HPDE6-E6E7 (cell line): ENCODE measurements around the gene MMP27.
"Not testable (repeated sequence)": the region's sequence is repeated elsewhere in the genome, so short reads cannot be mapped to it uniquely, and the experiment has no call there.

Source experiments
- DNase-seq: peaks from one replicate; pipeline ENCODE4 v3.0.0; 2011; ENCODE audit warnings: missing footprints; ENCODE audit errors: extremely low spot score

The MMP27 gene

DNA sequence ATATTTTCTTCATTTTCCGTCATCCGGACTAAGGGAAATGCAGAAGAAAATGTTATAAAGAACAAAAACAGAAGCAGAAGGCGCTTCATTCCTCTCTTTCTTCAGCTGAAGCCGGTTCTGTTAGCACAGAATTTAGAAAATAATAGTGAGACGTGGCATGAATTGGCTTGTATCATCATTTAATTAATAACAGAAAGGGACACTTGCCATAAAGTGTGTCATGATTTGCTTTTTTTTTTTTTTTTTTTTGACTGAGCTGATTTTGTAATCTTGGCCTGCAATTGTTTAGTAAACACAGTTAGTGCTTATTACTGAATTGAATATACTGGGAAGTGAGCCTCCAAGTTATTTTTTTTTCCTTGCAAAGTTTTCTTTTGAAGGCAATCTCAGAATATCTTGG lies at the start of gene MMP27:
MMP27 (minus strand) TSS at position 144 of the 400 bp plus-strand sequence; CDS start at position 89, 55 bp downstream.
- no peak for DNase-seq

DNA sequence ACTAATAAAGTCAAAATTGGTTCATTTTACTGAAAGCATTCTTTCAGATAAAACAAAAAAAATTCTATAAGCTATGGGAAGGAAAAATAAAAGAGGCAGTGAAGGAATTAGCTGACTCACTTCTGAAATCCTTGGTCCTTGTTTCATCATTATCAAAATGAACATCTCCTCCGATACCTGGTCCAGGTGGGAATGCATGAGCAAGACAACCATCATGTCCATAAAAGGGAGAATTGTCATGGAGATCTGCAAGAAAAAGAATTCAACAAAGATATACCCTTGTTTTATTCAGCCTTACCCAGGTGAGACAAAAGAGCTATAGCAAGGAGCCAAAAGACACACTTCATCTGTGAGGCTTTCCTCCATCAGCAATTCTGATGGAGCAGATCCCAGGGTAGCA lies 47.7 kb upstream of the MMP27 start:
- DNase-seq, result no peak

- no peak for DNase-seq
Observed at GRCh38 chr11:102751673-102752072, 46.1 kb upstream of the MMP27 start.

GRCh38 chr11:102749101-102749722 lies 43.6 kb upstream of the MMP27 start:
- DNase-seq, result no peak

- not testable (repeated sequence) for DNase-seq
Observed at GRCh38 chr11:102746746-102747578, 41.4 kb upstream of the MMP27 start.

GRCh38 chr11:102734650-102735049 lies 29.1 kb upstream of the MMP27 start:
- no peak for DNase-seq

DNA sequence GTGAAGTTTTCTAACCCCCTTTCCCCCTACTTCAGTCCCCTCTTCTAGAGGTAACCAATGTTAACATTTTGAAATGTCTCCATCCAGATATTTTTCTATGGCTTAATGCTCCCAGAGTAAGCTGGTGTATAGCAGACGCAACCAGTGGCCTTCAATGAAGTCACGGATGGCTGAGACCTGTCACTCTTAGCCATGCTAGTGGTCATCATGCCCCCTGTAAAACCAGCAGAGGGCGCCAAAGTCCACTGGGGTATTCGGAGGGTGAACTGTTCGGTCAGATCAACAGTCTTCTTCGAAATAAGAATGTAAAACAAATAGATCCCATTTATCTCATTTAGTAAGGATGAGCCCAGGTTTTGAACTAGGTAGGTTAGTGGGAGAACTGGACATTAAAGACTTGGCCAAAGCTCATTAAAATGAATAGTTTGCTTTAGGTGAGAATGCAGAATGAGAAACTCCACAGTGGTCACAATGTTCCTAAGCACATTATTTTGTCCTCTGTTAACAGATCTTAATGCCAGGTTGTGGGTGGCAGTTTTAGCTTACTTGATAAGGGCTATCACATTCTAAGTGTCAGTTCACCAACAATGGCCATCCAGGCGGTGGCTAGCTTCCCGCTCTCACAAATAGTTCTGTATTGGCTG lies 27.8 kb upstream of the MMP27 start:
- peak; percentile 72 for DNase-seq

DNA sequence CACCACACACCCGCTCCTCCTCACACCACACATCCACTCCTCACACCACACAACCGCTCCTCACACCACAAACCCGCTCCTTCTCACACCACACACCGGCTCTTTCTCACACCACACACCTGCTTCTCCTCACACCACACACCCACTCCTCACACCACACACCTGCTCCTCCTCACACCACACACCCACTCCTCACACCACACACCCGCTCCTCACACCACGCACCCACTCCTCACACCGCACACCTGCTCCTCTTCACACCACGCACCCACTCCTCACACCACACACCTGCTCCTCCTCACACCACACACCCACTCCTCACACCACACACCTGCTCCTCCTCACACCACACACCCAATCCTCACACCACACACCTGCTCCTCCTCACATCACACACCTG lies 25.4 kb upstream of the MMP27 start:
- DNase-seq, result not testable (repeated sequence)

- no peak for DNase-seq
Observed at GRCh38 chr11:102729849-102730815, 24.6 kb upstream of the MMP27 start.

GRCh38 chr11:102727890-102728289 lies 22.3 kb upstream of the MMP27 start:
- DNase-seq, result peak; percentile 14

- no peak for DNase-seq
Observed at GRCh38 chr11:102724904-102725500, 19.4 kb upstream of the MMP27 start, which contains the start of gene MMP8. MMP8 (minus strand) TSS chr11:102724954; CDS start chr11:102724855, 99 bp downstream.

DNA sequence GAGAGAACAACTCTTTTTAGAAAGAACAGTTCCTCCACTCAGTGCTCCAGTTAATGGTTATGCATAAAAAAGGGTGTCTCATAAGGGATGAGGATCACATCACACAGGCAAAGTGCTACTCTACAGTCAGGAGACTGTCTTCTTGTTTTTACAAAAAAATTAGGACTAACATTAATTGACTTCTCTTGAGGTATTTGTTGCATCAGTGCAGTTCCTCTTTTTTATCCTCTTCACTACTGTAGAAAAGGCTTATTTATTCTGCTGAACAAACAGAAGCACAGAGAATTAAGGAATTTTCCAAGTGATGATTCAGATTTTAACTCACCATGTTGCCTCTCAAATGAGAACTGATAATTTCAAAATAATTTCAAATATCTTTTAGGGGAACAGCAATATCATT lies 17.3 kb upstream of the MMP27 start:
- DNase-seq, result no peak

GRCh38 chr11:102719620-102720277 lies 14.2 kb upstream of the MMP27 start:
- no peak for DNase-seq

GRCh38 chr11:102717280-102717679 lies 11.7 kb upstream of the MMP27 start:
- DNase-seq, result no peak

GRCh38 chr11:102716527-102716926 lies 11.0 kb upstream of the MMP27 start:
- no peak for DNase-seq

- no peak for DNase-seq
Observed at GRCh38 chr11:102712137-102712536, 6.6 kb upstream of the MMP27 start.

DNA sequence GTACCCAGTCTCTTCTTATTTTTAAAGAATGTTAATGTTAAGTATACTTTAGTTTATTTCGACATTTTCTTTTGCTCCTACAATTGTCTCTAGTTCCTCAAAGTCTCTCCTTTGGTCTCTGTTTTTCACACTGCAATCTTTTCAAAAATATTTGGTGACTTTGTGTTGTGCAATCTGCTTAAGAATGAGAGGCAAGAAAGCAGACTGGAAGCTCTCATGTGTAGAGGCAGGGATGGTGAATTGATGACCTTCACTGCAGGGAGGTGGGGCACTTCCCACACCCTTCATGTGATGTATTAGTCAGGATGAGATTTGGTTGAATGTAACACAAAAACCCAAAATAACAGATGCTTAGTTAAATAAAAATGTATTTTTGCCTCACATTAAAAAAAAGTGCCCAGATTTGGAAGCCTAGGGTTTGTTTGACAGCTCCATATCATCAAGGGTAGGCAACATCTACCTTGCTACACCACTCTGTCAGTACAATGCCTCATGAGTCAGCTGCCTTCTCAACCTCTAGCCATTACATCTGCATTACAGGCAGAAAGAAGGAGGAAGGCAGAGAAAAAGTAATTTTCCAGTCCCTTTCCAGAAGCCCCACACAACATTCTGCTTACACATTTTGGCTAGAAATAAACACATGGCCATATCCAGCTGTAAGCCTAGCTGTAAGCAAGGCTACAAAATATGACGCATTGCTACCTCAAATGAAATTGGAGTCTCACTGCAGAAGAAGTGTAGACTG lies 3.8 kb upstream of the MMP27 start:
- DNase-seq, result peak; percentile 17

GRCh38 chr11:102708654-102709053 lies 3.1 kb upstream of the MMP27 start:
- no peak for DNase-seq

DNA sequence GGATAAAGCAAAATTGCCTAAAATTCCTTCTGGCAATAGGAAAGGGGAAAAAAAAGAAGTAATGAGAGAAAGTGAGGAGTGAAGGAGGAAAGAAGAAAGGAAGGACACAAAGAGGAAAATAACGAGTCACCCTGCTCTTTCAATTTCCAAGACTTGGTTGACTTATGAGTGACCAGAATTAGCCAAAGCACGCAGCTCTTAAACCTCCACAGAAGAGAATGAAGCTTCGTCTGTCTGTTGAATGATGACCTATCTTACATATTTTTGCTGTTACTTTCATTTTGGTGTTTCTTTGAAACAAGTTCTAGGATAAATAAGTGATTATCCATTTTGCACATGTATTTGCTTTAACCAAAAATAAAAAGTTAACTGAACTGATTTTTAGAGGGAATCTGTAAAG lies 728 bp downstream of the MMP27 start:
- no peak for DNase-seq
